Suprapubic skin (tissue), 3 donors: ENCODE data around the gene FRMD4A.

Experiments
- EP300 ChIP-seq: sonication (generic); formaldehyde crosslinking; IDR thresholded peaks from one replicate; pipeline ENCODE4 v1.6.1; 2017; ENCODE audit warnings: antibody characterized with exemption
- POLR2A ChIP-seq, 2 donors: fragments of 450-650 bp; IDR thresholded peaks; one replicate each; pipeline ENCODE4 v1.6.1; 2017; ENCODE audit warnings: antibody characterized with exemption in 2 of 2, mild to moderate bottlenecking in 2 of 2, moderate library complexity in 2 of 2
- TF ChIP-seq, protein P1 (sequence below), 2 donors: fragments of 200-600 bp in 1 of 2; fragments of 450-650 bp in 1 of 2; sonication (generic) in 1 of 2; IDR thresholded peaks; one replicate each; pipeline ENCODE4 v1.5.1; 2016 to 2019; ENCODE audit warnings: antibody characterized with exemption in 2 of 2, mild to moderate bottlenecking in 1 of 2, moderate library complexity in 1 of 2

DNA sequence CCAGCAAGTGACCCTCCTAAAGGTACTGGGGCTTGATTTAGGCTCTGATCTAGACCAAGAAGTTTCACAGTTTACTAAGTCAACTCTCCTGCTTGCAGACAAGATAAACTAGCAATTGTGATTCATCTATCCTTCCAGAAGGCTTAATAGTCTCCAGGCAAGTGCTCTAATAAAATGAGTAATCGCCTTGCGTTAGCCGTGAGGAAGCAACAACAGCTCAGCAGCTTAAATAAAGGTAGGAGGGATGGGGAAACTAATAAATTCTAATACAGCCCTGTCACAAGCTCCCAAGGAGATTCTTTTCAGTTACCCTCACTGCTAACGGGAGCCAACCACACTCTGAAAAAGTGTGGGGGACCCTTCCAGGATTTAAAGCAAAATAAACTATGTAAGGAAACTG is 48.4 kb downstream of the FRMD4A start:
- TF ChIP-seq, protein P1, sequence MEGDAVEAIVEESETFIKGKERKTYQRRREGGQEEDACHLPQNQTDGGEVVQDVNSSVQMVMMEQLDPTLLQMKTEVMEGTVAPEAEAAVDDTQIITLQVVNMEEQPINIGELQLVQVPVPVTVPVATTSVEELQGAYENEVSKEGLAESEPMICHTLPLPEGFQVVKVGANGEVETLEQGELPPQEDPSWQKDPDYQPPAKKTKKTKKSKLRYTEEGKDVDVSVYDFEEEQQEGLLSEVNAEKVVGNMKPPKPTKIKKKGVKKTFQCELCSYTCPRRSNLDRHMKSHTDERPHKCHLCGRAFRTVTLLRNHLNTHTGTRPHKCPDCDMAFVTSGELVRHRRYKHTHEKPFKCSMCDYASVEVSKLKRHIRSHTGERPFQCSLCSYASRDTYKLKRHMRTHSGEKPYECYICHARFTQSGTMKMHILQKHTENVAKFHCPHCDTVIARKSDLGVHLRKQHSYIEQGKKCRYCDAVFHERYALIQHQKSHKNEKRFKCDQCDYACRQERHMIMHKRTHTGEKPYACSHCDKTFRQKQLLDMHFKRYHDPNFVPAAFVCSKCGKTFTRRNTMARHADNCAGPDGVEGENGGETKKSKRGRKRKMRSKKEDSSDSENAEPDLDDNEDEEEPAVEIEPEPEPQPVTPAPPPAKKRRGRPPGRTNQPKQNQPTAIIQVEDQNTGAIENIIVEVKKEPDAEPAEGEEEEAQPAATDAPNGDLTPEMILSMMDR (IDR thresholded peaks at IDR 0.05), result no peak
- TF ChIP-seq POLR2A (IDR thresholded peaks at IDR 0.05) (no peak), EP300 (no peak)
